ENCODE data around the gene NF2.

DNA sequence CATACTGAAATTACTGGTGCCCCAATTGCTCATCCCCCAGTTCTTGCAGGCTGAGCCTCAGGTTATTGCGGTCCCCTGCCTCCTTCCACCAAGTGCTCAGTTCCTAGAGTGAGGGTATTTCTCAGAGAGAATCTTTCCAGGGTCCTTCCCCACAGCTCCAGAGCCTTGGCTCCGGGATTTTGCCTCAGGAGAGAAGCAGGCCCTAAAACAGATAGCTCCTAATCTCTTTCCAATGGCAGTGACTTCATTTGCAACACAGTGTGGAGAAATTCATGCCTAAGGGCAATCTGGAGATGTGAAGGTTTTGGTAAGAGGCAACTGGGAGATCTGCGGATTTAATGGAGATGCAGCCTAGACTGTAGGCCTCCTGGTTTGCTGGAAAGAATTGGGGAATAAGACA lies 2.9 kb downstream of the NF2 start:
- no peak for TF ChIP-seq ZNF274 (IDR thresholded peaks at IDR 0.05; ENCODE audit: borderline replicate concordance, extremely low read depth, low read length)
- TF ChIP-seq, protein P1, sequence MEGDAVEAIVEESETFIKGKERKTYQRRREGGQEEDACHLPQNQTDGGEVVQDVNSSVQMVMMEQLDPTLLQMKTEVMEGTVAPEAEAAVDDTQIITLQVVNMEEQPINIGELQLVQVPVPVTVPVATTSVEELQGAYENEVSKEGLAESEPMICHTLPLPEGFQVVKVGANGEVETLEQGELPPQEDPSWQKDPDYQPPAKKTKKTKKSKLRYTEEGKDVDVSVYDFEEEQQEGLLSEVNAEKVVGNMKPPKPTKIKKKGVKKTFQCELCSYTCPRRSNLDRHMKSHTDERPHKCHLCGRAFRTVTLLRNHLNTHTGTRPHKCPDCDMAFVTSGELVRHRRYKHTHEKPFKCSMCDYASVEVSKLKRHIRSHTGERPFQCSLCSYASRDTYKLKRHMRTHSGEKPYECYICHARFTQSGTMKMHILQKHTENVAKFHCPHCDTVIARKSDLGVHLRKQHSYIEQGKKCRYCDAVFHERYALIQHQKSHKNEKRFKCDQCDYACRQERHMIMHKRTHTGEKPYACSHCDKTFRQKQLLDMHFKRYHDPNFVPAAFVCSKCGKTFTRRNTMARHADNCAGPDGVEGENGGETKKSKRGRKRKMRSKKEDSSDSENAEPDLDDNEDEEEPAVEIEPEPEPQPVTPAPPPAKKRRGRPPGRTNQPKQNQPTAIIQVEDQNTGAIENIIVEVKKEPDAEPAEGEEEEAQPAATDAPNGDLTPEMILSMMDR (IDR thresholded peaks at IDR 0.05; ENCODE audit: control extremely low read depth in 1 of 3, insufficient read depth in 1 of 3, low read depth in 1 of 3, low read length in 3 of 3) = no peak
- no peak for TF ChIP-seq RAD21 (IDR thresholded peaks at IDR 0.05 in 1 of 2, conservative IDR thresholded peaks at IDR 0.05 in 1 of 2; ENCODE audit: low read depth in 2 of 2, low read length in 2 of 2)
- TF ChIP-seq EGR1 (IDR thresholded peaks at IDR 0.05; ENCODE audit: borderline replicate concordance, low read depth, low read length) = no peak
- no peak for TF ChIP-seq KDM5A (IDR thresholded peaks at IDR 0.05; ENCODE audit: low read length)
- no peak for TF ChIP-seq POLR2A (IDR thresholded peaks at IDR 0.05; ENCODE audit: control extremely low read depth in 1 of 2, low read depth in 2 of 2, low read length in 2 of 2)
- TF ChIP-seq, protein P2, sequence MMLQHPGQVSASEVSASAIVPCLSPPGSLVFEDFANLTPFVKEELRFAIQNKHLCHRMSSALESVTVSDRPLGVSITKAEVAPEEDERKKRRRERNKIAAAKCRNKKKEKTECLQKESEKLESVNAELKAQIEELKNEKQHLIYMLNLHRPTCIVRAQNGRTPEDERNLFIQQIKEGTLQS (IDR thresholded peaks at IDR 0.05; ENCODE audit: insufficient read depth, low read depth, low read length) = no peak
- no peak for TF ChIP-seq SIN3A (conservative IDR thresholded peaks at IDR 0.05 in 1 of 2, IDR thresholded peaks at IDR 0.05 in 1 of 2; ENCODE audit: low read depth in 1 of 2, low read length in 2 of 2)
- no peak for TF ChIP-seq EP300 (IDR thresholded peaks at IDR 0.05; ENCODE audit: borderline replicate concordance in 1 of 2, low read depth in 2 of 2, low read length in 2 of 2)
